K562 (cell line): ENCODE data around the gene GJC2. TPM values are rescaled to one million over a fixed set of nuclear protein-coding genes. Genes with fewer than 3 reads are reported as not detected.

Experiments
- ARID1B ChIP-seq: fragments of 450-650 bp; IDR thresholded peaks from 2 replicates; pipeline ENCODE4 v1.6.1; 2016; ENCODE audit warnings: antibody characterized with exemption, mild to moderate bottlenecking, inconsistent platforms
- ATF3 ChIP-seq, 2 experiments: fragments of 450-650 bp in 1 of 2; sonication (generic) in 1 of 2; formaldehyde crosslinking in 1 of 2; IDR thresholded peaks in 1 of 2; conservative IDR thresholded peaks in 1 of 2; 2 replicates each; pipeline versions ENCODE4 v1.6.1 to v1.8.1; 2016 to 2023; ENCODE audit warnings: mild to moderate bottlenecking in 2 of 2, moderate library complexity in 2 of 2, inconsistent platforms in 1 of 2, missing genetic modification reagents in 1 of 2
- BRF2 ChIP-seq: IDR thresholded peaks from 3 replicates; pipeline ENCODE4 v1.6.1; 2011; ENCODE audit warnings: borderline replicate concordance, mild to moderate bottlenecking; ENCODE audit not compliant: insufficient read length, insufficient read depth
- CCAR2 ChIP-seq: fragments of 200-400 bp; formaldehyde crosslinking; IDR thresholded peaks from 2 replicates; pipeline ENCODE4 v1.6.1; 2017; ENCODE audit warnings: mild to moderate bottlenecking, low read depth, low read length
- DIDO1 ChIP-seq: fragments of 450-650 bp; IDR thresholded peaks from 2 replicates; pipeline ENCODE4 v1.6.1; 2016; ENCODE audit warnings: low read depth, missing biosample characterization, missing genetic modification characterization
- DLX4 ChIP-seq: fragments of 250-450 bp; sonication (Bioruptor Pico); IDR thresholded peaks from 2 replicates; pipeline ENCODE4 v1.6.1; 2021; ENCODE audit warnings: mild to moderate bottlenecking
- E2F6 ChIP-seq, 2 experiments: IDR thresholded peaks; 2 replicates each; pipeline ENCODE4 v1.6.1; 2011; ENCODE audit warnings: borderline replicate concordance in 1 of 2, control low read depth in 1 of 2, low read depth in 1 of 2, low read length in 1 of 2, mild to moderate bottlenecking in 1 of 2, mixed read lengths in 1 of 2, moderate library complexity in 1 of 2; ENCODE audit not compliant: insufficient read depth in 1 of 2, insufficient read length in 1 of 2, poor library complexity in 1 of 2, severe bottlenecking in 1 of 2; ENCODE audit errors: extremely low read depth in 1 of 2
- ESRRA ChIP-seq: fragments of 450-650 bp; IDR thresholded peaks from 2 replicates; pipeline ENCODE4 v1.6.1; 2014; ENCODE audit warnings: low read depth, mild to moderate bottlenecking, moderate library complexity, borderline replicate concordance
- HNRNPL ChIP-seq: fragments of 200-400 bp; formaldehyde crosslinking; IDR thresholded peaks from 2 replicates; pipeline ENCODE4 v1.6.1; 2017; ENCODE audit warnings: low read depth, mild to moderate bottlenecking, low read length
- ILF3 ChIP-seq: fragments of 450-650 bp; IDR thresholded peaks from 2 replicates; pipeline ENCODE4 v1.6.1; 2018; ENCODE audit warnings: antibody characterized with exemption, mild to moderate bottlenecking, moderate library complexity, borderline replicate concordance
- POLR2AphosphoS5 ChIP-seq: IDR thresholded peaks from 2 replicates; pipeline ENCODE4 v1.6.1; 2011; ENCODE audit warnings: mild to moderate bottlenecking, low read depth, low read length, moderate library complexity; ENCODE audit not compliant: control insufficient read depth, insufficient read depth
- POU5F1 ChIP-seq: fragments of 150-350 bp; IDR thresholded peaks from 2 replicates; pipeline ENCODE4 v1.6.1; 2014; ENCODE audit warnings: borderline replicate concordance, low read length, low read depth, mild to moderate bottlenecking; ENCODE audit not compliant: partially characterized antibody
- RFX5 ChIP-seq: IDR thresholded peaks from 2 replicates; pipeline ENCODE4 v1.6.1; 2011; ENCODE audit warnings: low read depth, mild to moderate bottlenecking, improper control_type of control experiment, low read length
- SIN3A ChIP-seq, 2 experiments: fragments of 150-350 bp in 1 of 2; IDR thresholded peaks; 2 replicates each; pipeline ENCODE4 v1.6.1; 2011 to 2016; ENCODE audit warnings: borderline replicate concordance in 2 of 2, low read depth in 2 of 2, low read length in 2 of 2, mild to moderate bottlenecking in 2 of 2, moderate library complexity in 2 of 2; ENCODE audit not compliant: control insufficient read depth in 1 of 2
- SMAD1 ChIP-seq: fragments of 150-350 bp; IDR thresholded peaks from 2 replicates; pipeline ENCODE4 v1.6.1; 2014; ENCODE audit warnings: low read length, low read depth; ENCODE audit not compliant: partially characterized antibody
- SMARCC2 ChIP-seq: fragments of 450-650 bp; IDR thresholded peaks from 2 replicates; pipeline ENCODE4 v1.6.1; 2017; ENCODE audit warnings: antibody characterized with exemption, moderate library complexity, mild to moderate bottlenecking, low read depth
- TAF7 ChIP-seq: fragments of 450-650 bp; IDR thresholded peaks from 2 replicates; pipeline ENCODE4 v1.6.1; 2016; ENCODE audit warnings: missing genetic modification characterization, missing compliant biosample characterization
- XRCC3 ChIP-seq: fragments of 450-650 bp; IDR thresholded peaks from 2 replicates; pipeline ENCODE4 v1.6.1; 2017; ENCODE audit warnings: mild to moderate bottlenecking, moderate library complexity
- ZNF263 ChIP-seq: sonication (generic); formaldehyde crosslinking; IDR thresholded peaks from 2 replicates; pipeline ENCODE4 v1.8.0; 2022; ENCODE audit warnings: mild to moderate bottlenecking, missing genetic modification reagents, borderline replicate concordance
- ZNF277 ChIP-seq: fragments of 250-450 bp; sonication (Bioruptor Pico); IDR thresholded peaks from 2 replicates; pipeline ENCODE4 v1.8.0; 2022; ENCODE audit warnings: inconsistent platforms, mild to moderate bottlenecking, moderate library complexity, borderline replicate concordance
- polyA plus RNA-seq, 8 experiments: library from polyadenylated mRNA; depleted of rRNA in 4 of 8; stranded (reverse) in 5 of 8; unstranded in 3 of 8; fragments of >200 nt; fragmentation: Nextera tagmentation in 2 of 8; fragmentation: Illumina TruSeq in 1 of 8; extraction: Ambion mirVana in 2 of 8; extraction: Trizol in 1 of 8; gene quantifications; 2 replicates each; pipeline versions ENCODE4 v1.2.1 to v1.2.3, GENCODE V29; 2011 to 2014; ENCODE audit warnings: inconsistent platforms in 1 of 8, missing spikeins in 1 of 8
- total RNA-seq, 7 experiments: library from RNA; depleted of rRNA in 6 of 7; stranded (reverse); fragments of >200 nt in 6 of 7; fragmentation: Illumina TruSeq in 2 of 7; extraction: Trizol in 2 of 7; gene quantifications; 2 replicates each; pipeline versions ENCODE4 v1.2.1 to v1.2.3, GENCODE V29; 2011 to 2021; ENCODE audit warnings: low replicate concordance in 1 of 7

The GJC2 gene
- total and polyA plus RNA-seq, 9 of the 15 experiments (the other 6 are each of a cell fraction or from before 2014, with no cell fraction given): 0.03 to 0.62 (median 0.11) TPM; not detected in 2

GRCh38 chr1:228164561-228165371, 15.0 kb downstream of the GJC2 start (continued):
- TF ChIP-seq ARID1B (peak; percentile 83), POU5F1 (no peak), RFX5 (no peak), ESRRA (peak; percentile 69), CCAR2 (no peak), ZNF263 (CRISPR knock-in tag) (no peak; the same call in 1 of the 2 replicates), ILF3 (no peak), SIN3A (IDR thresholded peaks at IDR 0.05; ENCODE audit: borderline replicate concordance in 2 of 2, control insufficient read depth in 1 of 2, low read depth in 2 of 2, low read length in 2 of 2) (peak in 1 of 2 experiments; percentile 72; a peak in 1 of 4 replicates), SMAD1 (no peak), BRF2 (no peak), DIDO1 (tag) (no peak), TAF7 (tag) (no peak), ATF3 (IDR thresholded peaks at IDR 0.05) (peak; percentile 30), ATF3 (CRISPR knock-in tag; conservative IDR thresholded peaks at IDR 0.05) (peak; percentile 60; the same call in 1 of the 2 replicates), POLR2AphosphoS5 (peak; percentile 73; the same call in 1 of the 2 replicates), E2F6 (IDR thresholded peaks at IDR 0.05; ENCODE audit: borderline replicate concordance in 1 of 2, extremely low read depth in 1 of 2, insufficient read depth in 1 of 2, insufficient read length in 1 of 2, low read depth in 1 of 2, low read length in 1 of 2, poor library complexity in 1 of 2, severe bottlenecking in 1 of 2) (peak in 1 of 2 experiments; percentile 46), ZNF277 (CRISPR knock-in tag) (no peak), DLX4 (CRISPR knock-in tag) (no peak), XRCC3 (no peak), SMARCC2 (0 out of 2 replicates have a peak, but pooled peaks have one; percentile 33), HNRNPL (no peak)
